Activated gamma-delta T cell treated with Interleukin-2 at 50 U/mL for 16 hours (primary cell): ENCODE data around the gene TNPO2.
"Not testable (repeated sequence)": the region's sequence is repeated elsewhere in the genome, so short reads cannot be mapped to it uniquely, and the experiment has no call there.

Experiments used
- DNase-seq: peaks from one replicate; pipeline ENCODE4 v3.0.0-alpha.2; 2020

The TNPO2 gene

DNA sequence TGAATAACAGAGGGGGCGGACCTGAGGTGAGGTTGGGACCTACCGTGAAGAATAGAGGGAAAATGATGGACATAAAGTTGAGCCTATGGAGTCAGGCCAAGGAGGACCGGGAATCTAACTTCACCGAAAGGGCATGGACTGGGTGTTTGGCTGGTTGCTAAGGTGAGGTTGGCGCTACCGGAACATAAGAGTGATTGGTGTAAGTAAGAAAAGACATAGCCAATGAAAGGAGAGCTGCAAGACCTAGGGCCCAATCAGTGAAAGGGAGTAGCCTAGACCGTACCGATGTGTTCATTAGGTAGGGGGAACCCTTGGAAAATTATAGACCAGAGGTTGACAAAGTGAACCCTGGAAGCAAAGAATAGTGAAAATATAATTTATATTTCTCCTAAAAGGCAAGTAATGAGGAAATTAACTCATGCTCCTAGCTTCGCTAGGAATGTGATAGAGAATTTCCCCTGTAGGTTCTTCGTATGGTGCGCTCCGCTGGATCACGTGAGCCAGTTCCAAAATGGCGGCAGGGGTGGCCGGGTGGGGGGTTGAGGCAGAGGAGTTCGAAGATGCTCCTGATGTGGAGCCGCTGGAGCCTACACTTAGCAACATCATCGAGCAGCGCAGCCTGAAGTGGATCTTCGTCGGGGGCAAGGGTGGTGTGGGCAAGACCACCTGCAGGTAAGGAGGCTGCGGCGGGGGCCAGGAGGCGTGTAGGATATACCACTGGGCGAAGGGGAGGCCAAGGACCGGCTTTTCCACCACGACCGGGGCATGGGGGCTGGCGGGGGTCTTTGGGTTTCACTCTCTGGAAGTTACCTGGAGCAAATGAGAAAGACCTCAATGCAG lies 13.5 kb upstream of the TNPO2 start, which contains the start of gene GET3:
Gene GET3 (plus strand): TSS at position 503 of the 840 bp plus-strand sequence. CDS start 9 bp downstream, at position 512.
- DNase-seq, result peak; percentile 78

DNA sequence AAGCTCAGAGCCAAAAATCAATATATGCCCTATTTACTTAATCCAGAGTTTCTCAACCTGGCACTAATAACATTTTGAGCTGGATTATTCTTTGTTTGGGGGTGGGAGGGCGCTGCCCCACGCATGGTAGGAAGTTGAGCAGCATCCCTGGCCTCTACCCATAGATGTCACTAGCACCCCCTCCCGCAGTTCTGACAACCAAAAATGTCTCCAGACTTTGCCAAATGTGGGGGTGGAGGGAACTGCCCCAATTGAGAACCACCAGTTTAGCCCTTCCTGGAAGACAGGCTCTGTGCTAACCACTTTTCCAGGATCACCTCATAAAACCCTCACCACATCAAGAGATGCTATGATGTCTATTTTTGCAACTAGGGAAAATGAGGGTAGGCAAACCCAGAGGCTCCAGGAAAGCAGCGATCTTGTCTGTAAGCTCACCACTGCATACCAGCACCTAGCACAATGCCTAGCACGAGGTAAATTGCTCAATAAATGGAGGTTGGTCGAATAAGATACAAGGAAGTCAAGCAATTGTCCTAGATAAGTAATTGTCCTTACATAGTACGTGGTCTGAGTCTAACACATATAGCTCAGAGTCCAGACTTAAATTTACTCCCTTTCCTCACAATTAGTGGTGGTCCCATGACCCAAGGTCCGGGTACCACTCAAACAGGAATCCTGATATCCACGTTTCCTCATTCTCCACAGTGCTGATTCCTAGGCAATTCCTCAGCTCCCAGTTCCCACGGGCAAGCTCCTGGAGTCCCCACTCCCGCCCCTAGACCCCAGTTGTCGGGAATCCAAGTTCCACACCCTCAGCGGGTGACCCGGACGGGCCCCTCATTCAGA lies 9.9 kb upstream of the TNPO2 start:
- DNase-seq, result peak; percentile 21

DNA sequence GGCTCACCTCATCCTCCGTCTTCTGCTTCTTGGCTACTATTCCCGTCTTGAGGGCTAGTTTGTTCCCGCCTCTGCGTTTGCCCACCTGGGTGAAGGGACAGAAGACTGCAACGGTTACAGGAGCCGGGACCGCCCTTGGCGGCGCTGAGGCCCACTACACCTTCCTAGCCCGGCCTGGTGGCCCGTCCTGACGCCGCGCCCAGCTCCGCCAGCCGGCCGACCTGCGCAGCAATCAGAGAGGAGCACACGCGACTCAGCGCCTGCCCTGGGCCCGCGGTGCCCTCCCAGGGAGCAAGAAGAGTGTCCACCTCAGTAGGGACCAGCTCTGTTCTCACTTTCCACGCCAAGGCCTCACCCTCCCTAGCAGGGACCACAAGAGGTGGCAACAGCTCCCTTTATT lies 7.6 kb upstream of the TNPO2 start:
- DNase-seq, result no peak

DNA sequence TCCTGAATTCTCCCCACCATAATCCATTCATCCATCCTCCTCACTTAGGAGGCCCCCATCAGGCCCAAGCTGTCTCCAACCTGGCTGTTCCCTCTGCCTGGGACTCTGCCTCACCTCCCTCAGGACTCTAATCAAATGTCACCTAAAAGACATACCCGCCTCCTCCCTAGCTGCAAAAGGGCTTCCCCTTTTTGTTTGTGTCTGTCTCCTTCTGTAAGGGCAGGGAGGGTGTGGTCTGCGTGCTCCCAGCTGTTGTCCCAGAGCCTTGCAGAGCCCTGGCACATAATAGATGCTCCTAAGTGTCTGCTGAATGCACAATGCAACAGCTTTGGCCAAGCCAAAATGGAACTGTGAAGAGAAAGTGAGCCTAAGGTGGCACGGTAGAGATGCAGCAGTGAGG lies 6.3 kb upstream of the TNPO2 start:
- no peak for DNase-seq

DNA sequence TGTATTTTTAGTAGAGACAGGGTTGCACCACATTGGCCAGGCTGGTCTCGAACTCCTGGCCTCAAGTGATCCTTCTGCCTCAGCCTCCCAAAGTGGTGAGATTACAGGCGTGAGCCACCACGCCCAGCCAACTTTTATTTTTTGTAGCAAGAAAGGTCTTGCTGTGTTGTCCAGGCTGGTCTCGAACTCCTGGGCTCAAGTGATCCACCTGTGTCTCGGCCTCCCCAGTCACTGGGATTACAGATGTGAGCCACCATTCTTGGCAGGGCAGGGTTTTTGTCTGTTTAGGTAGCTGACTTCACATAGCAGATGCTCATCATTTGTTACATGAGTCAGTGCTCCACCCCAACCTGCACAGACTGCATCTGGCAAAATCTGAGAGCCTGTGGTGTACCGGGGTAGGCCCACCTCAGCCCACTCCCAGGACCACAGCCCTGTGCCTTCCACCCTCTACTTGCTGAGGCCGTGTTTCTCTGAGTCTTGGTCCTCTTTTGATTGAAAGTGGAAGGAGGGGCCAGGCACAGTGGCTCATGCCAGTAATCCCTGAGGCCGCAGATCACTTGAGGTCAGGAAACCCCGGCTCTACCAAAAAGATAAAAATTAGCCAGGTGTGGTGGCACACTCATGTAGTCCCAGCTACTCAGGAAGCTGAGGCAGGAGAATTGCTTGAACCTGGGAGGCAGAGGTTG lies 4.2 kb upstream of the TNPO2 start:
- no peak for DNase-seq

DNA sequence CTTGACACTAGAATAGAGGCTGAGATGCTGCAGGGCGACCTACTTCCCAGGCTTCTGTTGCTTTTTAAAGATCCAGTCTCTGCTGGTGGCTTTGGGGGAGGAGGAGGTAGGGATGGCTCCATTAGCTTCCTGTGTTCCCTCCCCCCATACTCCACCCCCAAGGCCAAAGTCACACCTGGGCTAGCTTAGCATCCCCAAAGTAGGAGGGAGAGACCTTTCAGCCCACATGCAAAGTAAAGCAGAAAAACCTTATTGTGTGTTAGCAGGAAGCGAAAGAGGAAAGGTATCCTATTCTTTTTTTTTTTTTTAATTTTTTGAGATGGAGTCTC lies 3.2 kb upstream of the TNPO2 start:
- DNase-seq, result no peak

DNA sequence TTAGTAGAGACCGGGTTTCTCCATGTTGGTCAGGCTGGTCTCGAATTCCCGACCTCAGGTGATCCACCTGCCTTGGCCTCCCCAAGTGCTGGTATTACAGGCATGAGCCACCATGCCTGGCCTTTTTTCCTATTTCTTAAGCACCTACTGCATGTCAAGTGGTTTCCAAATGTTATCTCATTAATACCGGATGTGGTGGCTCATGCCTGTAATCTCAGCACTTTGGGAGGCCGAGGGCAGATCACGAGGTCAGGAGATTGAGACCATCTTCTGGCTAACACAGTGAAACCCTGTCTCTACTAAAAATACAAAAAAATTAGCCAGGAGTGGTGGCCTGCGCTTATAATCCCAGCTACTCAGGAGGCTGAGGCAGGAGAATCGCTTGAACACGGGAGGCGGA lies 1.9 kb upstream of the TNPO2 start:
- DNase-seq, result not testable (repeated sequence)

DNA sequence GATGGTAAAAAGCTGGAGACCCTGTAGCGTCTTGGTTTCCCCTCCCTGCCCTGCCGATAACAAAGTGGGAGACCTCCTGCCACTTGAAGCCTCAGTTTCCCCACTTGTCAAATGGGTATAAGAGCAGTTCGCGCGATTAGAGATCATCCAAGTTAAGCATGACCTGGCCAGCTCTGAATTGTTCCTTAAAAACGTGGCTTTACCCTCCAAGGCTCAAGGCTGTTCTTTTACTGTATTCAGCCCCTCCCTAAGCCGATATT lies 421 bp downstream of the TNPO2 start:
- DNase-seq, result no peak

DNA sequence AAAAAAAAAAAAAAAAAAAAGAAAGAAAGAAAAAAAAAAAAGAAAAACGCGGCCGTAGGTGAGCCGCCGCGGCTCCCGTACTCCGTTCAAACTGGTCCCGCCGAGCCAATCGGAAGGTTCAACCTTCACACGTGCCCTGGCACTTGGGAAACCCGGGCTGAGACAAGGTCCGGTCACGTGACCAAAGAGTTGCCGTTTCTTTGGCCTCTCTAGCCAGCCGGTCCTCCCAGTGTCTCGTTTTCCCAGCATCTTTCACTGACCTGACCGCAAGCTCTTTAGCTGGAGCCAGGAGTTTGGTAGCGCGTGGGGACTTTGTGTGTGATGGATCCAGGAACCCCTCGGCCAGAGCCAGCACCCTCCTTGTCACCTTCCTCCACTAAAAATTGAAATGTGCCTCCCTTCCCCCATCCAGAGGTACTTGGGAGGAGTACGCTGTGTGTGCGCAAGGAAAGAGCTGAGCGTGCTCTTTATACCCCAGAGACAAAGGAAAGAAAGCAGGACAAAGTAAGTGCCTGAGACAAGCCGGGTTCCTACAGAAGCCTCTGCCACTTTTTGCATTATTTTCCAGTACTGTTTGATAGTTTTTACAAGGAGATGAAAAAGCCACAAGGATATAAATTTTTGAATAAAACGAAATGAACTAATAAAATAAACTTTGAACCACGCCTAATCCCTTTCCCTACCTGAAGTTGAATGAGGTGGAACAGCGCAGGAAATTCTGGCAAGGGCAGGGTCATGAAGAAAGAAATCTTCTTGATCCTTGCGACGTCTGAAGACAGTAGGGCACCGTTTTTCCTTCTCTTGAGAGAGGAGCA lies 959 bp downstream of the TNPO2 start:
- peak; percentile 93 for DNase-seq

DNA sequence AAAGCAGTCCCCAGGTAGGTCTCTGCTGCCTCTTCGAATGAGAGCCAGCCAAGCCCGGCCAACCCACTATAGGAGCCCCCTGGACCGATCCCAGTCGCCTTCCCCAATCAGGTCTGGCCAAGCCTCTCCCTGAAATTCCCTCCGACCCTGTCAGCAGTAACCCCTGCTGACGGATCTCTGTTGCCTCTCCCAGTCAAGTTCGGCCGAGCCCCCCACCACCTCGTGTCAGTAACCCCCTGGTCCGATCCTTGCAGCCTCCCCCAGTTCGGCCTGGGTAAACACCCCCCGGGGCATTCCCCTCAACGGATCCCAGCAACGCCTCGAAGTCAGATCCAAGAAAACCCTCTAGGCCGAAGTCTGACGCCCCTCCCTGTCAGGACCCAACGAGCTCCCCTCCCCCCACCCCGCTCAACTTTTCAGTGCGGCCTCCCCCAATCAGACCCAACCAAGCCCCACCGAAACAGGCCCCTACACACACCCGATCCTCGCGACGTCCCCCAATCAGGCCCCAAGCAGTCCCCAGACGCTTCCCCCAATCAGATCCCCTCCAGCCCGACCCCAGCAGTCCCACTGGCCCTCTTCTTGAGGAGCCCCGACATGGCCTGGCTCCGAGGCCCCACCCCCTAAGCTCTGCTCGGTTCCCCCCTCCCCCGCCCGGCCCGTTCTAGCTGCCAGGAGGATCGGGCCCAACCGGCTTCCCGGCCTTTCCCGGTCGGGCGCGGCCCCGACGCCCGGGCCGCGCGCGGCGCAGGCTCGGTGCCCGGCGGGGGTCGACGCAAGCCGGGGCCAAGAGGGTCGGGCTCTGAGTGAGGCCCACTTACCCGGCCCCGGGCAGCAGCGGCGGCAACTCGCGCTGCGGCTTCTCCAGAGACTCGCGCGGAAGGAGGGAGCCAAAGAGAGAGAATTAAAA lies 1.8 kb downstream of the TNPO2 start:
- peak; percentile 47 for DNase-seq

DNA sequence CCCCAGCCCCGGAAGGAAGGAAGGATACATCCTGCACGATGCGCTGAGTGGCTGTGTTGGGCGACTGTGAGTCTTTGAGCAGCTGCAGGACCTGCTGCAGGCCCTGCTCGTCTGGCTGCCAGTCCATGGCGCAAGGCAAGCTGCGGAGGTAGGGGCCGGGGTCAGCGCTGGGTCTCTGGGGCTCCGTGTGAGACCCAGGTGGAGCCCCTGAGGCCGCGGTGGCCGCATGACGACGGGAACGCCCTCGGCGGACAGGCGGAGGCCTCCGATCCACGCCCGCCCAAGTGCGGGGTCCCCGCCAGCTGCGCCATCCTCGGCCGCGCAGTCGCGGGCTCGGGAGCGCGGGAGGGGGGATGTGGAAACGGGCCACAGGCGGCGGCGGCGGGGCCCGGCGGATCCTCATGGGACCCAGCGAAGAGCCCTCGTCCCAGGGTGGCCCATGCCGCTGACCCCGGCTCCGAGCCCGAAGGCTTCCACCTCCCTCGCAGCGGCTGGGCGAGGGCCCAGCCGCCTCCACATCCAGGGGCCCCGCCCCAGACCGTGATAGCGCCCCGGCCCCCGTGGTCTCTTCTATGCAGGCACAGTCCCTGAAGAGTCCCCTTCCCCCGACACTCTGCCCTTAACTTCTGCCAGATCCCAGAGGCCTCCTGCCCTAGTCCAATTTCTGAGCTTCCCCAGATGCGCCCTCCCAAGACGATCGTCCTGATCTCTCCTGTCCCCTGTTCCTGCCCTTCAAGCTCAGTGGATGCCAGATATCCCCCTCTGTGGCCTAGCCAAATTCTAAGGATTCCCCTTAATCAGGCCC lies 2.7 kb downstream of the TNPO2 start:
- no peak for DNase-seq

DNA sequence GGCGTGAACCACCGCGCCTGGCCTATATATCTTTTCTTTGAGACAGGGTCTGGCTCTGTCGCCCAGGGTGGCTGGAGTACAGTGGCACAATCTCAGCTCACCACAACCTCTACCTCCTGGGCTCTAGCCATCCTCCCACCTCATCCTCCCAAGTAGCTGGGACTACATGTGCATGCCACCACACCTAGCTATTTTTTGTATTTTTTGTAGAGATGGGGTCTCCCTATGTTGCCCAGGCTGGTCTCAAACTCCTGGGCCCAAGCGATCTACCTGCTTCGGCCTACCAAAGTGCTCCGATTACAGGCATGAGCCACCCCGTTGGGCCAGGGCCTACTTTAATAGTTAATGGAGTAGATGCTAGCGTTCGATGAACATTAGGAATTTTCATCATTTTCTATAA lies 3.4 kb downstream of the TNPO2 start:
- no peak for DNase-seq

DNA sequence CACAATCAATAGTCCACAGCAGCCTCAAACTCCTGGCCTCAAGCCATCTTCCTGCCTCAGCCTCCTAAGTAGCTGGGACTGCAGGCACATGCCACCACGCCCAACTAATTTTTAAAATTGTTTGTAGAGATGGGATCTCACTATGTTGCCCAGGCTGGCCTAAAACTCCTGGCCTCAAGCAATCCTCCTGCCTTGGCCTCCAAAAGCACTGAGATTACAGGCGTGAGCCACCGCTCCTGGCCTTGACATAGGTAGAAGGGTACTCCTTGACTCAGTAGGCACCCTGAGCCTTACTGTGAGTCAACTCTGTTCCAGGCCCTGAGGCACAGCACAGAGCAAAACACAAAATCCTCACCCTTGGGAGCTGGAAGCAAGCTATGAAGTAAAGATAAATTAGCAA lies 7.8 kb downstream of the TNPO2 start:
- no peak for DNase-seq

DNA sequence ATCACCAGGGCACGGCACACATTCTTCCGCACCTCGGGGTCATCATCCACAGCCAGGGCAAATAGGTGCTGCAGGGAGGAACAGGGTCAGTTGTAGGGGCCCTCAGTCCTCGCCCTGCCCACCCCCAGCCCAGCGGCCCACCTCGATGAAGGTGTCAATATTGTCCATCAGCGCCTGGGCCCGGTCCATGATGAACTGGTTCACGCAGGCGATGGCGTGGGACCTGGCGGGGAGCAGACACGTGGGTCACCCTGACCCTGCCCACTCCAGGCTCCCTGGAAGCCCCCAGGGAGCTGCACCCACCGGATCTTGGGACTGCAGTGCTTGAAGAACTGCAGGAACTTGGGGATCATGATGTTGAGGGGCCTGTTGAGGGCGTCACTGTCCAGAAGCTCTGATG lies 8.6 kb downstream of the TNPO2 start:
- DNase-seq, result no peak

DNA sequence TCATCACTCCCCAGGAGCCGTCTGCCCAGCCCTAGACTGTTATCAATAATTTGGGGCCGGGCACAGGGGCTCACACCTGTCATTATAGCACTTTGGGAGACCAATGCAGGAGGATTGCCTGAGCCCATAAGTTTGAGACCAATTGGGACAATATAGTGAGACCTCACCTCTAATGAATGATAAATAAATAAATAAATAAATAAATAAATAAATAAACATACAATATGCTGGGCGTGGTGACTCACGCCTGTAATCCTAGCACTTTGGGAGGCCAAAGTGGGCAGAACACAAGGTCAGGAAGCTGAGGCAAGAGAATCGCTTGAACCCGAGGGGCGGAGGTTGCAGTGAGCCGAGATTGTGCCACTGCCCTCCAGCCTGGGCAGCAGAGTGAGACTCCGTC lies 10.4 kb downstream of the TNPO2 start:
- not testable (repeated sequence) for DNase-seq

DNA sequence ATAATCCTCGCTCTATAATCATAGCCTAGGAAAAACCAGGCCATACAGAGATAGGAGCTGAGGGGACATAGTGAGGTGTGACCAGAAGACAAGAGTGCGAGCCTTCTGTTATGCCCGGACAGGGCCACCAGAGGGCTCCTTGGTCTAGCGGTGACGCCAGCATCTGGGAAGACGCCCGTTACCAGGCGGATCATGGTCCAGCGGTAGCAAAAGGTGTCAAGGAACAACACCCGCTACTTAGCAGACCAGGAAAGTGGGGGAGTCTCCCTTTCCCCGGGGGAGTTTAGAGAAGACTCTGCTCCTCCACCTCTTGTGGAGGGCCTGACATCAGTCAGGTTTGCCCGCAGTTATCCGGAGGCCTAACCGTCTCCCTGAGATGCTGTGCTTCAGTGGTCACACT lies 11.7 kb downstream of the TNPO2 start:
- DNase-seq, result not testable (repeated sequence)

DNA sequence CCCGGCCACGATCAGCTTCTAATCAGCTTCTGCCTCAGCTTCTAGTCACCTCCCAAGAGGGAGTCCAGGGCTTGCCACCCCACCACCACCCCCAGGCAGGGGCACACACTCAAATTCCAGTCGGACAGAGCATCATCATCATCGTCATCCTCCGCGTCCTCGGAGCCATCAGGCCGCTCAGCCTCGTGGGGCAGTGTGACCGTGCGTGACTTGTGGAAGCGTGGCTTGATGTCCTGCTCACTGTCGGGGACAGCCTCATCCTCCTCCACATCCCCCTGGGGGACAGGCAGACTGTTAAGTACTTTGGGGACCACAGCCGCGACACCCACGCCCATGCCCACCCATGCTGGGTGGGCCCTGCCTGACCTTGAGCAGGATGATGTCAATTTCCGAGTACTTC lies 12.5 kb downstream of the TNPO2 start:
- DNase-seq, result no peak

DNA sequence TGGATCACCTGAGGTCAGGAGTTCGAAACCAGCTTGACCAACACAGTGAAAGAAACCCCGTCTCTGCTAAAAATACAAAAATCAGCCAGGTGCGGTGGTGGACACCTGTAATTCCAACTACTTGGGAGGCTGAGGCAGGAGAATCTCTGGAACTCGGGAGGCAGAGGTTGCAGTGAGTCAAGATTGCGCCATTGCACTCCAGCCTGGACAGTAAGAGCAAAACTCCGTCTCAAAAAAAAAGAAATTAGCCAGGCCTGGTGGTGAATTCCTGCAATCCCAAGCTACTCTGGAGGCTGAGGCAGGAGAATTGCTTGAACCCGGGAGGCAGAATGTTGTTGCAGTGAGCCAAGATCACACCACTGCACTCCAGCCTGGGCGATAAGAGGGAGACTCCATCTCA lies 15.1 kb downstream of the TNPO2 start:
- DNase-seq, result no peak

DNA sequence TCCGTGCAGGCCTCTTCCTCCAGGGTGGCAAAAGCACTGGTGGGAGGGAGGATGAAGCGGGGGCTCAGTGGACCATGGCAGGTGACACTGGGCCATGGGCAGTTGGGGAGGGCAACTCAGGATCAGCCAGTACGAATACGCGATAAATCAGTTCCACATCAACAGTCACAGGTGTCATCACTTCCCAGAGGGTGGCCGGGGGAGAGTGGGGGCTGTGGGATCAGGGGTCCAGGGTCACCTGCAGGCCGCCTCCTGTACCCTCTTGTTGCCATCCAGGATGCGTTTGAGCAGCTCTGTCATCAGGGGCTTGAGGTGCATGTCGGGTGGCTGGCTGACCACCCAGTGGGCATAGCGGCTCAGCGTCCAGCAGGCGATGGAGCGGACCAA lies 17.4 kb downstream of the TNPO2 start:
- DNase-seq, result no peak

DNA sequence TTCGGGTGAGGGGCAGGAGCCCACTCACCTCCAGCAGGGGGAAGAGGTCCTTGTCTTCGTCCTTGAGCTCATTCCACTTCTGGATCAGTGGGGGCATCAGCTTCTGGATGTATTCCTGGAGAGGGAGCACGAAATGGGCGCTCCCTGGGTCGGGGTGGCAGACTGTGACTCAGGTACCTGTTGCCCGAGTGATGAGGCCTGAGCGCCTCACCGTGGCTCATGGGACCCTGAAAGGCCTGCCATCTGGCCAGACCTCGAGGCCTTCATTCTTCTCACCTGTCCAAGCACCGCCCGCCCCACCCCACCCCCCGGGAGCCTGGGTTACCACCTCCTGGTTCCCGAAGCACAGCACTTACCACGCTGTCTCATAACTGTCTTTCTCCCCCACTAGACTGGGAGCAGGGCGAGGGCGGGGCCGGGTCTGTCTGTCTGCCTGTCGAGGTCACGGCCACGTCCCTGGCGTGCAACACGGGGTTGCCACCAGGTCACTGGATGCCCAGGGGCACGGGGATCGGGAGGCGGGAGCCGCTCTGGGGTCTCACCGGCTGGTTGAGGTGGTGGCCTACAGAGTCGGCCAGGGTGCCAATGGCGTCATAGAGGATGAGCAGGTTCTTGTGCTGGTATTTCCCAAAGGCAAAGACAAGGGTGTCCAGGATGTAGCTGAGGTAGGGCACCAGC lies 17.9 kb downstream of the TNPO2 start:
- DNase-seq, result no peak
